Upper lobe of left lung (tissue), 4 donors: ENCODE measurements around the gene MIPOL1.

Experiments used
- CTCF ChIP-seq, 6 experiments: fragments of 450-650 bp in 4 of 6; fragments of 200-600 bp in 2 of 6; sonication (generic) in 2 of 6; IDR thresholded peaks; one replicate each; pipeline ENCODE4 v1.5.1; 2016 to 2019; ENCODE audit warnings: antibody characterized with exemption in 6 of 6
- EP300 ChIP-seq, 4 donors: sonication (generic); formaldehyde crosslinking; IDR thresholded peaks; one replicate each; pipeline ENCODE4 v1.5.1; 2017; ENCODE audit warnings: antibody characterized with exemption in 4 of 4, control low read depth in 2 of 4
- POLR2A ChIP-seq, 4 donors: fragments of 450-650 bp; IDR thresholded peaks; one replicate each; pipeline ENCODE4 v1.5.1; 2016 to 2017; ENCODE audit warnings: antibody characterized with exemption in 4 of 4, mild to moderate bottlenecking in 2 of 4
- POLR2AphosphoS5 ChIP-seq, 2 donors: sonication (generic); formaldehyde crosslinking; IDR thresholded peaks; one replicate each; pipeline ENCODE4 v1.5.1; 2017; ENCODE audit warnings: antibody characterized with exemption in 2 of 2

- TF ChIP-seq EP300 (IDR thresholded peaks at IDR 0.05) = no peak
- peak; percentile 34 to 69 (median 58) for TF ChIP-seq CTCF (IDR thresholded peaks at IDR 0.05)
- no peak for TF ChIP-seq POLR2AphosphoS5 (IDR thresholded peaks at IDR 0.05)
- TF ChIP-seq POLR2A (IDR thresholded peaks at IDR 0.05) = no peak
Observed at GRCh38 chr14:37230551-37231194, 32.9 kb downstream of the MIPOL1 start.
